C1 segment of cervical spinal cord (tissue), 14 donors: ENCODE results near the gene ACVR1B.
A peak's percentile ranks its signal among the peaks of the same experiment; 100 is the strongest.

Experiments
- DNase-seq, 14 donors: peaks; one replicate each; lab custom pipeline; 2025; lab: John Stamatoyannopoulos, UW

The ACVR1B gene

GRCh38 chr12:52043386-52044212 is 92.1 kb downstream of the ACVR1B start:
- DNase-seq, result peak in 3 of 14 donors; percentile 20 to 28 (median 21)

DNA sequence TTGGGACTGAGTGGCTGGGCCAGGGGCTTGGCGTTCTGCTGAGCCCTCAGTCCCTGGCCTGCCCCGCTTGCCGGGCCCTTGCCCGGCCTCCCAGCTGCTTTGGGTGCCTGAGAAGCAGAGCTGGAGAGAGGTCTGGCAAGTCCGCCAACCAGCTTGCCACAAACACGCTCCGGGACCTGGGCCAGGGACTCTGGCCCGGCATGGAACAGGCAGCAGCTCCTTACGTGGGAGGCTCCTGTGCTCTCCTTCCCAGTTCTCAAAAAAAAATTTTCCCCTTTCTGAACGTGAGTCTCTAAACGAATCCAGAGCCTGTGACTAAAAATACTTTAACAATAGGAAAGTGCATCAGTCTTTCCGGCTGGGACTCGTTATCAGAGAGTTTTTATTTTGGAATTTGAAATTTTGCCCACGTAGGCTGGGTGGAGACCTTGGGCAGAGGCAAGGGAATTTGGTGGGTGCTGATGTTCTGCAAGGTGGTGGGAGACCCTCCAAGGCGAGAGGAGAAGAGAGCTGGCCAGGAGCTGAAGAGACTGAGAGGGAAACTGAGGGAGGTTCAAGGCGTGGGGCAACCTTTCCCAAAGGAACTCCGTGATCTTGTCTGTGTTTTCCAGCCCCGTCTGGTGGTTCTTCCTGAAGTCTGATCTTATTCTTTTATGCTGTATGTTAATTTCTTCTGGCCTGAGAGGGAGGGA is 92.9 kb downstream of the ACVR1B start:
- peak in 9 of 14 donors; percentile 30 to 86 (median 41) for DNase-seq

DNA sequence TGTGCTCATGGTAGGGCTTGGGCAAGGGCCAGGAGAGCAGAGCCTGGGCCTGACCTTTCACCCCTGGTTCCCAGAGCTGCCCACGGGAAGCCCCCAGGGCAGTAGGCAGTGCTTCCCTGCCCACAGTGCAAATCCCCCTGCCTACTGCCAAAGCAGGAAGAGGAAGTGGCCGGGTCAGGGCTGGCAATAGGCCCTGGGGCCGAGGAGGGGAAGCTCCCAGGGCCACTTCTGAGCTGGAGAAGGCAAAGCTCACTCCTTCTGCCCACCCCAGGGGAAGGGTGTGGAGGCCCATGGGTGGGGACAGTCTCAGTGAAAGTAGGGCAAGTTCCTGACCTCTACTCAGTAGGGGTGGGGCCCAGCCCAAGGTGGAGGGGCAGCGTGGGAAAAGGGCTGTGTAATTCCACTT is 94.3 kb downstream of the ACVR1B start:
- DNase-seq, result peak in 4 of 14 donors; percentile 16 to 29 (median 22)
